PC-9 (cell line): ENCODE results near the gene COLEC11.

Experiments
- CTCF ChIP-seq: fragments of 200-600 bp; sonication (generic); conservative IDR thresholded peaks from 2 replicates; pipeline ENCODE4 v1.6.1; 2017; ENCODE audit warnings: mixed run types, antibody characterized with exemption, mild to moderate bottlenecking, moderate library complexity
- EZH2 ChIP-seq: fragments of 200-600 bp; sonication (generic); IDR thresholded peaks from 2 replicates; pipeline ENCODE4 v1.8.0; 2017; ENCODE audit warnings: antibody characterized with exemption, low read depth

- TF ChIP-seq EZH2 (no peak), CTCF (no peak)
These were observed 51.0 kb downstream of the COLEC11 start for GRCh38 chr2:3645745-3646389.
